H1 (cell line): ENCODE measurements around the gene AVP. TPM values are rescaled to one million over a fixed set of nuclear protein-coding genes. Genes with fewer than 3 reads are reported as not detected.
A peak's percentile ranks its signal among the peaks of the same experiment; 100 is the strongest.

Experiments
- CTCF ChIA-PET: fragments of 300-600 bp; sonication (Branson Sonifier 250); formaldehyde crosslinking; loops from one replicate; lab custom pipeline; 2021; ENCODE audit not compliant: partially characterized antibody; lab: Charles Lee
- POLR2A ChIA-PET: fragments of 300-600 bp; sonication (Branson Sonifier 250); formaldehyde crosslinking; loops from one replicate; lab custom pipeline; 2021; ENCODE audit warnings: inconsistent platforms; ENCODE audit not compliant: partially characterized antibody; lab: Charles Lee
- DNase-seq, 2 experiments: peaks; one replicate each; pipeline versions ENCODE4 v3.0.0 to v3.0.0-alpha.2; 2010 to 2022; ENCODE audit warnings: low spot score in 2 of 2, low read depth in 1 of 2, mixed read lengths in 1 of 2
- FAIRE-seq: peaks from 2 replicates; lab custom pipeline; 2011; peaks lifted over from hg19 to GRCh38; lab: Jason Lieb, UNC
- H2AFZ ChIP-seq: 2 replicates; pipeline ENCODE4 v1.8.1; 2012; ENCODE audit warnings: low read length, inconsistent platforms
- H2AK5ac ChIP-seq: 2 replicates; pipeline ENCODE4 v1.6.1; 2013; ENCODE audit warnings: low read depth, low read length
- H2BK120ac ChIP-seq: replicated peaks from 2 replicates; pipeline ENCODE3; 2013; ENCODE audit warnings: low read depth, low read length, inconsistent platforms
- H2BK12ac ChIP-seq: 2 replicates; pipeline ENCODE4 v1.6.1; 2013; ENCODE audit warnings: low read depth, low read length
- H2BK15ac ChIP-seq: 2 replicates; pipeline ENCODE4 v1.6.1; 2013; ENCODE audit warnings: low read length
- H2BK20ac ChIP-seq: 2 replicates; pipeline ENCODE4 v1.6.1; 2013; ENCODE audit warnings: low read length
- H2BK5ac ChIP-seq: 2 replicates; pipeline ENCODE4 v1.6.1; 2013; ENCODE audit warnings: low read depth, low read length
- H3K14ac ChIP-seq: 2 replicates; pipeline ENCODE4 v1.6.1; 2013; ENCODE audit warnings: inconsistent platforms; ENCODE audit not compliant: insufficient read length
- H3K18ac ChIP-seq: 2 replicates; pipeline ENCODE4 v1.6.1; 2013; ENCODE audit warnings: low read length; ENCODE audit errors: extremely low read depth
- H3K23ac ChIP-seq: 2 replicates; pipeline ENCODE4 v1.6.1; 2013; ENCODE audit warnings: inconsistent platforms; ENCODE audit not compliant: insufficient read length
- H3K23me2 ChIP-seq: 2 replicates; pipeline ENCODE4 v1.6.1; 2013; ENCODE audit warnings: low read depth, low read length
- H3K27ac ChIP-seq: 2 replicates; pipeline ENCODE4 v1.6.1; 2011; ENCODE audit warnings: low read depth, low read length, inconsistent platforms
- H3K27me3 ChIP-seq, 4 experiments: replicated peaks in 1 of 4; 1 replicate in 1 of 4; 2 replicates in 3 of 4; pipeline versions ENCODE4 v1.6.1 to v1.8.1; 2011 to 2013; ENCODE audit warnings: low read length in 3 of 4, mild to moderate bottlenecking in 3 of 4, inconsistent platforms in 2 of 4, mixed read lengths in 2 of 4, moderate library complexity in 1 of 4; ENCODE audit not compliant: control insufficient read depth in 3 of 4, insufficient read depth in 3 of 4; ENCODE audit errors: extremely low read depth in 1 of 4
- H3K36me3 ChIP-seq, 4 experiments: 2 replicates each; pipeline versions ENCODE4 v1.6.1 to v1.8.1; 2011 to 2013; ENCODE audit warnings: mild to moderate bottlenecking in 4 of 4, low read length in 3 of 4, moderate library complexity in 2 of 4, control low read depth in 1 of 4, inconsistent platforms in 1 of 4; ENCODE audit not compliant: insufficient read depth in 4 of 4, control insufficient read depth in 2 of 4
- H3K4ac ChIP-seq: replicated peaks from 2 replicates; pipeline ENCODE3; 2013; ENCODE audit warnings: low read length, low read depth, mixed read lengths, inconsistent platforms; ENCODE audit not compliant: insufficient read length
- H3K4me1 ChIP-seq, 4 experiments: replicated peaks in 1 of 4; 1 replicate in 1 of 4; 2 replicates in 3 of 4; pipeline versions ENCODE4 v1.6.1 to v1.8.1; 2011 to 2013; ENCODE audit warnings: low read length in 3 of 4, inconsistent platforms in 2 of 4, mixed read lengths in 1 of 4; ENCODE audit not compliant: insufficient read depth in 4 of 4, control insufficient read depth in 3 of 4
- H3K4me2 ChIP-seq, 2 experiments: 2 replicates each; pipeline versions ENCODE4 v1.6.1 to v1.8.1; 2011 to 2013; ENCODE audit warnings: low read depth in 2 of 2, low read length in 2 of 2, control low read depth in 1 of 2, inconsistent platforms in 1 of 2, mild to moderate bottlenecking in 1 of 2; ENCODE audit not compliant: insufficient read depth in 1 of 2
- H3K4me3 ChIP-seq, 4 experiments: fragments of 200-600, 300-600 bp in 1 of 4; sonication (generic), shearing (Covaris generic), sonication (Bioruptor Twin) in 1 of 4; 2 replicates each; pipeline versions ENCODE4 v1.5.1 to v1.8.1; 2011 to 2016; ENCODE audit warnings: low read length in 4 of 4, low read depth in 3 of 4, control low read depth in 2 of 4, inconsistent platforms in 2 of 4, mild to moderate bottlenecking in 2 of 4, mixed read lengths in 1 of 4, moderate library complexity in 1 of 4; ENCODE audit not compliant: insufficient read depth in 2 of 4; ENCODE audit errors: extremely low read depth in 1 of 4
- H3K56ac ChIP-seq: replicated peaks from 2 replicates; pipeline ENCODE3; 2013; ENCODE audit warnings: low read depth, mild to moderate bottlenecking, mixed read lengths, low read length, inconsistent platforms; ENCODE audit not compliant: insufficient read length
- H3K79me1 ChIP-seq: 2 replicates; pipeline ENCODE4 v1.6.1; 2013; ENCODE audit warnings: low read depth, low read length, control low read depth
- H3K79me2 ChIP-seq, 2 experiments: 2 replicates each; pipeline versions ENCODE4 v1.6.1 to v1.8.1; 2012 to 2013; ENCODE audit warnings: low read length in 2 of 2, mild to moderate bottlenecking in 2 of 2, inconsistent platforms in 1 of 2; ENCODE audit not compliant: insufficient read depth in 2 of 2, control insufficient read depth in 1 of 2
- H3K9ac ChIP-seq, 4 experiments: replicated peaks in 1 of 4; 1 replicate in 1 of 4; 2 replicates in 3 of 4; pipeline versions ENCODE4 v1.6.1 to v1.8.1; 2011 to 2013; ENCODE audit warnings: low read depth in 3 of 4, low read length in 3 of 4, control low read depth in 2 of 4, mild to moderate bottlenecking in 2 of 4, moderate library complexity in 2 of 4, inconsistent platforms in 1 of 4; ENCODE audit errors: extremely low read depth in 1 of 4
- H3K9me3 ChIP-seq, 2 experiments: 2 replicates each; pipeline versions ENCODE4 v1.6.1 to v1.8.1; 2012 to 2013; ENCODE audit warnings: mild to moderate bottlenecking in 2 of 2, moderate library complexity in 2 of 2, control low read depth in 1 of 2, inconsistent platforms in 1 of 2, low read depth in 1 of 2, low read length in 1 of 2, mixed read lengths in 1 of 2; ENCODE audit not compliant: insufficient read depth in 2 of 2
- H4K20me1 ChIP-seq, 2 experiments: replicated peaks in 1 of 2; 2 replicates each; pipeline versions ENCODE3 to v1.8.1; 2011 to 2013; ENCODE audit warnings: inconsistent platforms in 2 of 2, low read length in 2 of 2, mild to moderate bottlenecking in 1 of 2; ENCODE audit not compliant: insufficient read depth in 2 of 2, control insufficient read depth in 1 of 2
- H4K5ac ChIP-seq: 2 replicates; pipeline ENCODE4 v1.6.1; 2013; ENCODE audit warnings: low read length, low read depth, mixed read lengths, inconsistent platforms; ENCODE audit not compliant: insufficient read length
- H4K8ac ChIP-seq: 2 replicates; pipeline ENCODE4 v1.8.0; 2013; ENCODE audit warnings: mild to moderate bottlenecking, moderate library complexity, low read length, inconsistent platforms; ENCODE audit not compliant: insufficient read depth; ENCODE audit errors: extremely low read depth
- H4K91ac ChIP-seq: replicated peaks from 2 replicates; pipeline ENCODE3; 2013; ENCODE audit warnings: low read length, mixed read lengths, inconsistent platforms; ENCODE audit not compliant: insufficient read length
- BACH1 ChIP-seq: IDR thresholded peaks from 2 replicates; pipeline ENCODE4 v1.6.1; 2012; ENCODE audit warnings: low read length, improper control_type of control experiment
- CHD2 ChIP-seq: IDR thresholded peaks from 2 replicates; pipeline ENCODE4 v1.6.1; 2012; ENCODE audit warnings: low read length, improper control_type of control experiment
- CTBP2 ChIP-seq: IDR thresholded peaks from 2 replicates; pipeline ENCODE4 v1.7.0; 2011; ENCODE audit warnings: borderline replicate concordance, mild to moderate bottlenecking, moderate library complexity, mixed read lengths, low read length; ENCODE audit not compliant: insufficient read depth, insufficient read length
- GABPA ChIP-seq: IDR thresholded peaks from 2 replicates; pipeline ENCODE4 v1.6.1; 2011; ENCODE audit warnings: mild to moderate bottlenecking, low read length, moderate library complexity, borderline replicate concordance; ENCODE audit not compliant: insufficient read depth
- JUN ChIP-seq: IDR thresholded peaks from 2 replicates; pipeline ENCODE4 v1.6.1; 2011; ENCODE audit warnings: low read depth, mild to moderate bottlenecking, improper control_type of control experiment, low read length
- RFX5 ChIP-seq: IDR thresholded peaks from 2 replicates; pipeline ENCODE4 v1.6.1; 2011; ENCODE audit warnings: low read depth, low read length, improper control_type of control experiment, borderline replicate concordance
- RNF2 ChIP-seq: fragments of 200-900, 300-1000 bp; sonication (generic); IDR thresholded peaks from 2 replicates; pipeline ENCODE4 v1.7.1; 2016; ENCODE audit warnings: borderline replicate concordance, low read depth, mild to moderate bottlenecking, antibody characterized with exemption, low read length; ENCODE audit not compliant: poor library complexity, severe bottlenecking; ENCODE audit errors: missing control alignments
- SIN3A ChIP-seq, 2 experiments: IDR thresholded peaks in 1 of 2; conservative IDR thresholded peaks in 1 of 2; 2 replicates each; pipeline ENCODE4 v1.6.1; 2011 to 2012; ENCODE audit warnings: low read length in 2 of 2, improper control_type of control experiment in 1 of 2, low read depth in 1 of 2, mild to moderate bottlenecking in 1 of 2
- SRF ChIP-seq: IDR thresholded peaks from 2 replicates; pipeline ENCODE4 v1.6.1; 2011; ENCODE audit warnings: mild to moderate bottlenecking, low read depth, low read length, moderate library complexity
- TBP ChIP-seq: IDR thresholded peaks from 2 replicates; pipeline ENCODE4 v1.6.1; 2011; ENCODE audit warnings: low read depth, low read length, improper control_type of control experiment
- TCF12 ChIP-seq: IDR thresholded peaks from 2 replicates; pipeline ENCODE4 v1.6.1; 2011; ENCODE audit warnings: low read depth, mild to moderate bottlenecking, low read length
- WGBS, 2 experiments: shearing (Covaris generic) in 1 of 2; methylation state at CpG; one replicate each; pipeline versions ENCODE4 v1.1.6 to v1.1.7; 2013 to 2015; ENCODE audit warnings: low lambda C conversion rate in 2 of 2, mixed read lengths in 2 of 2, inconsistent platforms in 1 of 2, low coverage in 1 of 2, missing lambda C conversion rate in 1 of 2; ENCODE audit not compliant: insufficient replicate concordance in 2 of 2, insufficient coverage in 1 of 2, insufficient read length in 1 of 2; ENCODE audit errors: extremely low coverage in 1 of 2, missing lambda C conversion rate in 1 of 2; 5-methylcytosine and 5-hydroxymethylcytosine counted together
- polyA plus RNA-seq, 7 experiments: library from polyadenylated mRNA; depleted of rRNA in 3 of 7; stranded (reverse) in 5 of 7; unstranded in 2 of 7; fragments of >200 nt in 5 of 7; fragments of 200-250 nt in 2 of 7; gene quantifications; 1 replicate in 5 of 7; 2 replicates in 1 of 7; 4 replicates in 1 of 7; pipeline versions ENCODE4 v1.2.1 to v1.2.3, GENCODE V29; 2011 to 2013; ENCODE audit warnings: missing spikeins in 2 of 7, mixed read lengths in 2 of 7
- total RNA-seq: library from RNA; stranded (reverse); fragmentation: NEBNext Ultra II Directional; extraction: Animal tissue kit (Norgen Biotek cat#: 25700); gene quantifications from 2 replicates; pipeline ENCODE4 v1.2.1, GENCODE V29; 2021
- TF ChIP-seq, protein P1 (sequence below): IDR thresholded peaks from 2 replicates; pipeline ENCODE4 v1.6.1; 2012; ENCODE audit warnings: low read length, inconsistent platforms

Gene AVP
- total and polyA plus RNA-seq, 2 of the 8 experiments (the other 6 are each of a cell fraction or from before 2014, with no cell fraction given), result 0.18 TPM; not detected in 1

DNA sequence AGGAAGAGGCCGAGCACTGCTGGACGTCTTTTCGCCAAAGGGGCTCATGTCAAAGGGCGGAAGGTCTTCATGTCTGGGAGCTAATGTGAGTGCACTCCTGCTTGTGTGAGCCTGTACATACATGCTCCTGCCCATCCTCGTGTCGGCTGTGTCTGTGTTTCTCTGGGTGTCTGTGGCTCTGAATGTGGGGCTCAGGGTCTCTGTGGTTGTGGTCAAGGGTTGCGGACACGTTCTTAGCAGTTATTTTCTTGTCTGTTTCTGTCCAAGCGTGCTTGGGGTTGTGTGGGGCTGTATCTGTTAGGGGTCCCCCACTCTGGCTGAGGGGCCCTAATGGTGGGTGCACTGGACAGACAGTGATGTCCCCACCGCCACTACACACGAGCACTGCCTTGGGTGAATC is 2.9 kb downstream of the AVP start:
- Histone ChIP-seq H3K9me3 (no peaks in the 10 kb centered on the region), H3K79me2 (no peaks in the 10 kb centered on the region), H2BK120ac (no peak overlapping the region), H3K23me2 (peaks cover 11% of the 10 kb centered on the region; the same call in 1 of the 2 replicates), H2BK5ac (no peak overlapping the region), H2AFZ (no peak overlapping the region), H3K9ac (no peak overlapping the region), H3K27ac (no peak overlapping the region), H2BK12ac (no peak overlapping the region), H4K5ac (no peak overlapping the region), H3K23ac (no peak overlapping the region), H4K20me1 (no peaks in the 10 kb centered on the region), H3K4me2 (peak overlapping the region in 1 of 2 experiments; percentile 62; a peak in 1 of 4 replicates), H3K56ac (no peak overlapping the region), H2AK5ac (0 out of 2 replicates have a peak overlapping the region, but pooled peaks have one; percentile 56), H3K18ac (no peak overlapping the region), H2BK20ac (no peak overlapping the region), H2BK15ac (0 out of 2 replicates have a peak overlapping the region, but pooled peaks have one; percentile 65), H3K4ac (no peak overlapping the region), H3K14ac (no peak overlapping the region), H3K36me3 (no peaks in the 10 kb centered on the region), H3K27me3 (peaks cover 27 to 43% (median 37%) of the 10 kb centered on the region in 4 experiments), H4K8ac (no peak overlapping the region), H3K4me1 (peaks cover 0 to 8% (median 6%) of the 10 kb centered on the region in 4 experiments; a peak in 5 of 7 replicates), H3K79me1 (no peaks in the 10 kb centered on the region), H4K91ac (no peak overlapping the region), H3K4me3 (no peak overlapping the region)
- CTCF ChIA-PET, result no interaction called here
- DNase-seq, result no peak
- FAIRE-seq, result no peak
- WGBS, 2 experiments, result 84% methylated on average over 10 of the region's 11 CpGs; no CpG with 5 or more reads in 1 of the 2 experiments
- POLR2A ChIA-PET, result no interaction called here
- TF ChIP-seq RNF2 (no peak), TCF12 (no peak), BACH1 (no peak), SIN3A (conservative IDR thresholded peaks at IDR 0.05 in 1 of 2, IDR thresholded peaks at IDR 0.05 in 1 of 2; ENCODE audit: low read depth in 1 of 2, low read length in 2 of 2) (no peak), CTBP2 (no peak), CHD2 (no peak), SRF (no peak), GABPA (no peak), JUN (no peak), TBP (no peak), RFX5 (no peak)
- TF ChIP-seq, protein P1, sequence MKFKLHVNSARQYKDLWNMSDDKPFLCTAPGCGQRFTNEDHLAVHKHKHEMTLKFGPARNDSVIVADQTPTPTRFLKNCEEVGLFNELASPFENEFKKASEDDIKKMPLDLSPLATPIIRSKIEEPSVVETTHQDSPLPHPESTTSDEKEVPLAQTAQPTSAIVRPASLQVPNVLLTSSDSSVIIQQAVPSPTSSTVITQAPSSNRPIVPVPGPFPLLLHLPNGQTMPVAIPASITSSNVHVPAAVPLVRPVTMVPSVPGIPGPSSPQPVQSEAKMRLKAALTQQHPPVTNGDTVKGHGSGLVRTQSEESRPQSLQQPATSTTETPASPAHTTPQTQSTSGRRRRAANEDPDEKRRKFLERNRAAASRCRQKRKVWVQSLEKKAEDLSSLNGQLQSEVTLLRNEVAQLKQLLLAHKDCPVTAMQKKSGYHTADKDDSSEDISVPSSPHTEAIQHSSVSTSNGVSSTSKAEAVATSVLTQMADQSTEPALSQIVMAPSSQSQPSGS, result no peak
